GM10847 (cell line): Measurements from ENCODE around the gene MNT.

Source experiments
- POLR2A ChIP-seq: IDR thresholded peaks from 2 replicates; pipeline ENCODE4 v1.6.1; 2011; ENCODE audit not compliant: insufficient read length; ENCODE audit errors: extremely low read depth

Gene MNT, protein sequence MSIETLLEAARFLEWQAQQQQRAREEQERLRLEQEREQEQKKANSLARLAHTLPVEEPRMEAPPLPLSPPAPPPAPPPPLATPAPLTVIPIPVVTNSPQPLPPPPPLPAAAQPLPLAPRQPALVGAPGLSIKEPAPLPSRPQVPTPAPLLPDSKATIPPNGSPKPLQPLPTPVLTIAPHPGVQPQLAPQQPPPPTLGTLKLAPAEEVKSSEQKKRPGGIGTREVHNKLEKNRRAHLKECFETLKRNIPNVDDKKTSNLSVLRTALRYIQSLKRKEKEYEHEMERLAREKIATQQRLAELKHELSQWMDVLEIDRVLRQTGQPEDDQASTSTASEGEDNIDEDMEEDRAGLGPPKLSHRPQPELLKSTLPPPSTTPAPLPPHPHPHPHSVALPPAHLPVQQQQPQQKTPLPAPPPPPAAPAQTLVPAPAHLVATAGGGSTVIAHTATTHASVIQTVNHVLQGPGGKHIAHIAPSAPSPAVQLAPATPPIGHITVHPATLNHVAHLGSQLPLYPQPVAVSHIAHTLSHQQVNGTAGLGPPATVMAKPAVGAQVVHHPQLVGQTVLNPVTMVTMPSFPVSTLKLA

DNA sequence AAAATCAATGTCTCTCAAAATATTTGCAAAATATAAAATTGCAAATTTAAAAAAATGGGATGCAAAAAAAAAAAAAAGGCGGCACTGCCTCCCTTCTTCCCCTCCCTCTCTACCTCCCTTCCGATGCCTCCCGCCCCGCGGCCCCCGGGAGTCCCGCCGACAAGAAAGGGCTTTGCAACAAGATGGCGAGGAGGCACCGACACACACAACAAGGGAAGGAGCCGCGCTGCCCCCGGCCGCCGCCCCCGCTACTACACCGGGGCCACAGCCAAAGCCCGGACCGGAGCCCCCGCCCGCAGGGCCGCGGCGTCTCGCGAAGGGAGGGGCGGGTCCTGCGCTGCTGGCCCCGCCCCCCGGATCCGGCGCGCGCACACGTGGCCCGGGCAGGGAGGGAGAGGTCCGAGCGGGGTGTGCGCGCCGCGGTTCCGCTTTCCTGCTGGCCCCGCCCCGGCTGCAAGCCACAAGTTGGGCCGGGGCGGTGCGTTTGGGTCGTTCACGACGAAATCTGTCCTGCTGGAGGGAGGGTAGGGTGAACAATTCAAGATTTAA is at the start of gene MNT:
Gene MNT (minus strand): TSS at position 184 of the 549 bp plus-strand sequence. CDS start 348 bp downstream, outside the sequence.
- TF ChIP-seq POLR2A: no peak

DNA sequence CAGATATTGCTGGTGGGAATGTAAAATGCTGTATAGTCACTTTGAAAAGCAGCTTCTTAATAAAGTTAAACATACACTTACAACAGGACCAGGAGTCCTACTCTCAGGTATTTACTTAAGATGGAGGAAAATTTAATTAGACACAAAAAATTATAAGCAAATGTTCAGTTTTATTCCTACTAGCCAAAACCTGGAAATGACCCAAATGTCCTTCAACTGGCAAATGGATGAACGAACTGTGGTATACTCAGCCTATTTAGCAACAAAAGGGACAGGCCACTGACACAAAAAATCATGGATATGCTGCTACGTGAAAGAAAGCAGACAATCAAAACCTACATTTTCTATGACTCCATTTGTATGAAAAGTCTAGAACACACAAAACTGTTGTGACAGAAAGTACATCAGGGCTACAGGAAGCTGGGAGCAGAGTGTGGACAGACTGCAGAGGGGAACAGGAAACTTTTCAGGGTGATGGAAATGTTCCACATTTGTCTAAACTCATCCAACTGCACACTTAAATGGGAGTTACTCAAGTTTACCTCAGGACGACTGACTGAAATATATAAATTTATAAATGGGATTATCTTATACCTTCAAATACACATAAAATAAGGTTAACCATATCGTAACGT is 49.3 kb upstream of the MNT start:
- no peak for TF ChIP-seq POLR2A

DNA sequence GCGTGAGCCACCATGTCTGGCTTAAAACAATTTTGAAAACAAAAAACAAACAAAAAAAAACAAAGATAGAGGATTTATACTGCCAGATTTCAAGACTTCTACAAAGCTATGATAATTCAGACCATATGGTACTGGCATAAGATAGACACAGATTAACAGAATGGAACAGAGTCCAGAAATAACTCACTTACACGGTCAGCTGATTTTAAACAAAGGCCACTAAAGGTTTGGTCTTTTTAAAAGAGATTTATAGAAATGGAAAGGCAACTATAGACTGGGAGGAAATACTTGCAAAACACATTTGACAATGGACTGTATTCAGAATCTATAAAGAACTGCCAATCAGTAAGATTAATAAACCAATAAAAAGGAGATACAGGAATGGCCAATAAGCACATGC is 48.6 kb upstream of the MNT start:
- no peak for TF ChIP-seq POLR2A

DNA sequence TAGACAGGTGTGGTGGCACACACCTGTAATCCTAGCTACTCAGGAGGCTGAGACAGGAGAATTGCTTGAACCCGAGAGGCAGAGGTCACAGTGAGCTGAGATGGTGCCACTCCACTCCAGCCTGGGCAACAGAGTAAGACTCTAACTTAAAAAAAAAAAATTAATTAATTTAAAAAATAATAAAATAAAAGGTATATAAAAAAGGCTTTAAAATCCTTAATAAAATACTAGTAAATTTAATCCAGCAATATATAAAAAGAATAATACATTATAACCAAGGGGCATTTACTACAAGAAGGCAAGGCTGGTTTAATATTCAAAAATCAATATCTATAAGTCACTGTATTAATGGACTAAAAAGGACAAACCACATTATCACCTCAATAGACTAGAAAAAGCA is 44.8 kb upstream of the MNT start:
- TF ChIP-seq POLR2A: no peak

DNA sequence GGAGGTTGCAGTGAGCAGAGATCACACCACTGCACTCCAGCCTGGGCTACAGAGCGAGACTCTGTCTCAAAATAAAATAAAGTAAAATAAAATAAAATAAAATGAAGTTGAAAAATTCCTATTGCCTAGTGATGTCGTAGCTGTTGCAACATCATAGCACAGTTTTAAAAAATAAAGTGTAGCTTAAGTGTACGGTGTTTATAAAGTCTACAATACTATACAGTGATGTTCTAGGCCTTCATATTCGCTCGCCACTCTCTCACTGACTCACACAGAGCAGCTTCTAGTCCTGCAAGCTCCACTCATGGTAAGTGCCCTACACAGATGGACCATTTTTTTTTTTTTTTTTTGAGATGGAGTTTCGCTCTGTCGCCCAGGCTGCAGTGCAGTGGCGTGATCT is 43.5 kb upstream of the MNT start:
- no peak for TF ChIP-seq POLR2A

DNA sequence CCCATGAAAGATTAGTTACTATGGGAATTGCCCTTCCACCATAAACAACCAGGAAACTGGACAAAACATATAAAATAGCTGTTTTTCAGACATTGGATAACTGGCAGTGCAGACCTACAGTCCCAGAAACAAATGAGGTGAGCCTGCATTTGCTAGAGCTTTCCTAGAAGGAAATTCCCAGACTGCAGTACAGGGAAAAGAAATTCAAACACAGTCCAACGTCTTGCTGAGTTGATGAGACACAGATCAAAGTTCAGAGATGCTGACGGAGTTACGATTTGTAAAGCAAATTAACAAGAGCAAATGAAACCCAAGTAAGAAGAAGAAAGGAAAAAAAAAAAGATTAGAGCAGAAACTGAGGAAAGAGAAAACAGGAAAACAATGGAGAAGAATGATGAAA is 41.3 kb upstream of the MNT start:
- no peak for TF ChIP-seq POLR2A

DNA sequence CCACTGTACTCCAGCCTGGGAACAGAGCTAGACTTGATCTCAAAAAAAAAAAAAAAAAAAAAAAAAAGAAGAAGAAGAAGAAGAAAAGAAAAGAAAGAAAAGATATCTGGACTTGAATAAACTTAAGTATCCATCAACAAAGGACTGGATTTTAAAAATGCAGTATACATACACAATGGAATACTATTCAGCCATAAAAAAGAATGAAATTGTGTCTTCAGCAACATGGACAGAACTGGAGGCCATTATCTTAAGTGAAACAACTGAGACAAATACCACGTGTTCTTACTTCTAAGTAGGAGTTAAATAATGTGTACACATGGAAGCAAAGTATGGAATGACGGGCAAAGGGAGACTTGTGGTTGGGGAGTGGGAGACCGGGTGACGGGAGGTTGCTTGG is 40.1 kb upstream of the MNT start:
- TF ChIP-seq POLR2A: no peak

DNA sequence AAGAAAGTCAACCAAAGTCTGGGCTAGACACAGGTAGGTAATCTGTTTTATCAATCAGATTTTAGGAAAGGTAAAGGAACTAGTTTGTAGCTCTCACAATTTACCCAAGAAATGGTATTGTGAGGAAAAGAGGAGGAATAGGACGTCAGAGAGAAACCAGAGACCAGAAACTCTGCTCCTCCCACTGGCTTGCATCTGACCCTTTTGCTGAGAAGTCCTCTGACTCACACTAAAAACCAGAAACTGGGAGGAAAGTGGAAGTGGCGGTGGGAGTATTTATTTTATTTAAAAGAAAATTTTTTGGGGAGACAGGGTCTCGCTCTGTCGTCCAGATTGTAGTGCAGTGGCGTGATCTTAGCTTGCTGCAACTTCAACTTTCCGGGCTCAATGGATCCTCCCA is 38.0 kb upstream of the MNT start:
- no peak for TF ChIP-seq POLR2A

DNA sequence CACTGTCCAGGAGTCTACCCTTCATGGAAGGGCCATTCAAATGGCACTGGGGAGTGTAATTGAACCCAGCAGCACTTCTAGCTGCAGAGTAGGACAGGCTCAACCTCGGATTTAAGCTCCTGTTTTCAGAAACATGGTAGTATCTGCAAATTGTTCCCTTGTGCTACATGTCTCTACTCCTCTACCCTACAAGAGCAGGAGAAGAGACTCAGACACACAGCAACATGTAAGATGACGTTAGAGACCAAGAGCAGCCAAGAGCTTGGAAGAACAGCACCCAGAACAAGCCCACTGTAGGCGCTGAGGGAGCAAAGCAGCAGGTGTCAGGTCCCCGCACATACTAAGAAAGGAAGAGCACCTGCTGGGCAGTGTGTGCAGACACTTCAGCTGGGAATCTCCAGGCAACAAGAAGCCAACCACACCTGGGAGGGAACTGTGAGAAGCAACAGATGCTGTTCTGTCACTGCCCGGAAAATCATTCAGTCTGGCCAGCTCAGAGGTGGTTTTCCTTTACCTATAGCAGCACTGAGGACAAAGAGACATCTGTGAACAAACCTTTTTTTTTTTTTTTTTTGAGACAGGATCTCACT is 35.6 kb upstream of the MNT start:
- no peak for TF ChIP-seq POLR2A

DNA sequence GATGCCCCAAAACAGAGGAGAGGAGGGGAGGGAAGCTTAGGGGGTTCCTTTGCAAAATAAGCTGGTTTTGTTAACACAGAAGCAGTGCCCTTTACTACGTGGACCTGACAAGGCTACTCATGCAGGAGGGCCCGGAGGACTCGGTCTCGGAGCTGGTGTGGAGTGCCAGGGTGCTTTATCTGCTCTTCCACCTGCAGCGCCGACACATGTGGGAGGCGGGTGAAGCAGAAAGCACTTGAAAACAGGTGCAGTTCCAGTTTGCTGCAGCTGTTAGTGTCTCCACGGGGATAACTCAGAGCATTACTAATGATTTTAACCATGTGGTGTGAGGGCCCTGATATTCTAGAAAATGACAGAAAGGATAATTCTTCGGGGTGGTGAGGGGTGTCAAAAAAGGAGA is 35.0 kb upstream of the MNT start:
- TF ChIP-seq POLR2A: no peak

DNA sequence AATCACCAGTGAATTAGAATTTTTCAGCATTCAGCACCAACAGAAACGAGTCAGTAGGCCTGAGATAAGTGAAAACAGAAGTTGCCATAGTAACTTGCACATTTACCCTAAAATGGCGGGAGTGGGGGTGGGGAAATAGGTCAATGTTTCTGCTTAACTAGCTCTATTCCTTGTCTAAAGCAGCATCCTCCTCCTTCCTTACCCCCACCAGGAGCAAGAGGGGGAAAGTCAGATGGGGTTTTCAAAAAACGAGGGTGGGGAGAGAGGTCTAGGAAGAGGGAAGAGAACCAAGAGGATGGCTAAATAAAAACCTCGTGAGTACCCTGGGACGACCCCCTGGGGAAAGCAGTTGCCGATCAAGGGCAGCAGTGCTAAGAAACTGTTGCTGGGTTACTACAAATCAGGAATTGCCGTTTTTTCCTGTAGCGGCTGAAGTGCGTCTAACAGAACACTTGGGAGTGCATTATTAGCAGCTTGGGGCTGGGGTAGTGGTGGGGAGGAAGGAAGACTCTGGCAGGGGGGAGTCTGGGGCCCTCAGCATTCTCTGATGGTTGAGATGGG is 34.4 kb upstream of the MNT start:
- no peak for TF ChIP-seq POLR2A

DNA sequence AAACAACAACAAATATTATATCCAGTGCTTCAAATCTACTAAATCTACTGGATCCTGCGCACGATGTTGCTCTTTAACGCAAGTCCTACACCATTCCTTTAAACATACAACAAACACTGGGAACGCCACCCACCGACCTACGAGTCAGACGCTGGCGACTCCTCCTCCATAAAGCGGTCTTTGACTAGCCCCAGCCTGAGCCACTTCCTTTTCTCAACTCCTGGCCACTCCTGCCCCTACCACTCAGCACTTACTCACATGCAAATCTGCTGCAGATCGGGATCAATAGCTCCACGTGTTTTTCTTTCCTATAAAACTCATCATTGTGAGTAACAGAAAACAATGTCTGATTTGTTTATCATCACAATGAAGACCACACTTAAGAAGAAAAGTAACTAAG is 32.8 kb upstream of the MNT start:
- no peak for TF ChIP-seq POLR2A

DNA sequence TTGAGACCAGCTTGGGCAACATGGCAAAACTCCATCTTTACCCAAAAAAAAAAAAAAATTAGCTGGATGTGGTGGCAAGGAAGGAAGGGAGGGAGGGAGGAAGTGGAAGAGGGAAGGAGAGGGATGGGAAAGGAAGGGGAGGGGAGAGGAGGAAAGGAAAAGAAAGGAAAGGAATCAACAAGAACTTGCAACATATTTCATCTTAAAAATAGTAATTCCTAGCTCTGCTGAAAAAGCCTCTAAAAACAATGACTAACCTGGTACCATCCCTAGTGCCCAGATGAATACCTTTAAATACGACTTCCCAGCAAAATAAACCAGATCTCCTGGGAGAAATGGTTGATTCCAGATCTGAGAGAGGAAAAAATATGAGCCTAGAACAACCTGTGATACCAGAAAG is 27.1 kb upstream of the MNT start:
- TF ChIP-seq POLR2A: no peak

DNA sequence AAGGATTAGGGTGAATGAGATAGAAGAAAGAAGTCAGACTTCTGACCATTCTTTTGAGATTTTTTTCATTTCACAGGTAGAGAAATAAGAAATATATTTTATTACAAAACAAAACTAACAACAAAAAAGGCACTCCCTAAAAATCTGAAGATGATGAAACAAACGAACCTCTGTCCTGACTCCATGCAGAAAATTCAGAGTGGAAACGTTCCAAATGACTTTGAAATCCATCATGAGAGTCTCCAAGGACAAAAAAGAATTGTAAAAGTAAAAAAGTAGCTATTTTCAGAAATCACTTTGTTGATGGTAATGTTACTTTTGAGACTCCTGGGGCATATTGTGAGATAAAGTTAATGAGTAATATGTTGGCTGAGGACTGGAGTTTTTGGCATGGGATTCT is 26.4 kb upstream of the MNT start:
- TF ChIP-seq POLR2A: no peak

DNA sequence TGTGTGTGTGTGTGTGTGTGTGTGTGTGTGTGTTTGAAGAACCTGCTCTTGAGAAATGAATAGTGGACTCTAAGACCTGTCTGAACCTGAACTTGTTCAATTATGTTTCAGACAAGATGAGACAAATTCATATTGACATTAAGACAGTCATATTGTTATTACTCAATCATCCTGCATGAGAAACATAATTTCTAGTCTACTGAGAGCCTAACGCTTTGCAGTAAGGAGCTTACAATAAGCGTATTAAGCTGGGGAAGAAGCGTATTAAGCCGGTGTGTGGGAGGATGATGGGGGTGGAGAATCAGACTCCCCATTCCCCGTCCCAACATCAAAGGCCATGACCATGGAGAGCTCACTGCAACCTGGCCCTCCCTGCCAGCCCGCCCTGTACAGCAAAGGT is 22.4 kb upstream of the MNT start:
- TF ChIP-seq POLR2A: no peak

DNA sequence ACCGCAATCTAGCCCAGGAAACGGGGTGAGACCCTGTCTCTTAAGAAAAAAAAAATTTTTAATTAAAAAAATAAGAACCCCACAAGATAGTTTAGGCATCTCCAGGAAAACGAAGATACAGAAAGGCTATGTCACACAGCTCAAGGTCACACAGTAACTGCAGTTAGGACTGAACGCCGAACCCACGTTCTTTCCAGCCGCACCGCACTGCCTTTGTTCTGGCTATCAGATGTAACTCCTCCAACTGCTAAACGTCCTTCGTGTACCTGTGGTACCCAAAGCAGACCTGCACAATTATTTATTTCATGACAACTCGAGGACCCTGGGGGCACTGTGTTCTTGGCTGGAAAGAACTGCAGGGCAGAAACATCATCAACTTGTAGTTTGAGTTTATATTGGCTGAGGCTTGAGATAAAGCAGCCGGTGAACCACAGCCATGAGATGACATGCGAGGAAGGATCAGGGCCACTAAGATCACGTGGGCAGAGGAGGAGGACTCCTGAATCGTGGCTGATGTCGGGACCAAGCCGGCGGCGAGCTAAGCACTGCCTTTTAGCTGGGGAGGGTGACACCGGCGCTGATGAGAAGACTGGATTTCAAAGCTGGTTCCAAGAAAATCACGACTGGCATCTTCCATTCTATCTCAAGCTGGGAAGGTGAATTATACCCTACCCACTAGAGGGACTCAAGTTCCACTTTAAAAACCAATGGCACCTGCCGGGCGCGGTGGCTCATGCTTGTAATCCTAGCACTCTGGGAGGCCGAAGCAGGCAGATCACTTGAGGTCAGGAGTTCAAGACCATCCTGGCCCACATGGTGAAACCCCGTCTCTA is 20.7 kb upstream of the MNT start:
- TF ChIP-seq POLR2A: no peak
